DMS53 (cell line): ENCODE measurements around the gene OLFM2.
"Not testable (repeated sequence)": the region's sequence is repeated elsewhere in the genome, so short reads cannot be mapped to it uniquely, and the experiment has no call there.

Experiments used
- DNase-seq: peaks from one replicate; lab custom pipeline; 2025; lab: John Stamatoyannopoulos, UW

Gene OLFM2

DNA sequence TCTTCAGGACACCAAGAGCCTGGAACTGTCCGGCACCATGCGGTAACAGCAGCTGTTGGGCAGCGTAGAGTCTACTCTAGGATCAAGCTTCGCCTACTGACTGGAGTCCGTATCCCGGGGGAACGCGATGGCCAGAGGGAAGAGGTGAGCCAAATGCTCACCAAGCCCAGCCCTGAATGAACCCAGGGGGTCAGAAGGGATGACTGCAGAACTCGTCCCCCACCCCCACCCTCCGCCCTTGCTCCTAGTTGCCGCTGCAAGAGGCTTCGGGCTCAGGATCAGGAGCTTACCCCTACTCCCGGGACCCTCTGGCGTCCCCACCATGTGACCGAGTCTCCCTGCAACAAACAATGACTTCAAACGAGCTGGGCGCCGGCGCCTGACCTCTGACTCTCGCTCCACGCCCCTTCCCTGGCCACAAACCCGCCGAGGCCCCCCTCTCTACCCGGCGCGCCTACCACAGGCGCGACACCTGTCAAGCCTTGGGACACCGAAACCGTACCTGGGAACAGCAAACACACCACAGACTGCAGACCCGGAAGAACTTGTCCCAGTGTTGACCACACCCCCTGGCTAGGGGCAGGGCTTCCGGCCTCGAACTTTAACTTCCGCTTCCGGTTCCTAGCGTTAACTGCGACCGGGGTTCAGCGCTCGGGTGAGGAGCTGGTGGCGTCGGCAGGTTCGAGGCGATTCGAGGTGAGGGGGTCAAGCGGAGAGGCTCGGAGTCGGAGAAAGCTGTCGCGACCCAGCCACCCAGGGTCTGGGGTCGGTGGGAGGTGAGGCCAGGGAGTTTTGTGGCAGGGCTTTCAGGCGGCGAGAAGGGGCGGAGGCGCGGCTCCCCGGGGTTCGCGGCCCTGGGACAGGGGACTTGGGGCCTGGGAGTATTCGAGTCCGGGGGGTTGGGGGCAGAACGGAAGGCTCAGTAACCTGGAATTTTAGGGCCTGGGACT is 108.8 kb downstream of the OLFM2 start, which contains the start of gene UBL5:
UBL5 (plus strand) TSS at position 630 of the 950 bp plus-strand sequence. CDS start 420 bp downstream, outside the sequence.
- DNase-seq, result peak; percentile 95

DNA sequence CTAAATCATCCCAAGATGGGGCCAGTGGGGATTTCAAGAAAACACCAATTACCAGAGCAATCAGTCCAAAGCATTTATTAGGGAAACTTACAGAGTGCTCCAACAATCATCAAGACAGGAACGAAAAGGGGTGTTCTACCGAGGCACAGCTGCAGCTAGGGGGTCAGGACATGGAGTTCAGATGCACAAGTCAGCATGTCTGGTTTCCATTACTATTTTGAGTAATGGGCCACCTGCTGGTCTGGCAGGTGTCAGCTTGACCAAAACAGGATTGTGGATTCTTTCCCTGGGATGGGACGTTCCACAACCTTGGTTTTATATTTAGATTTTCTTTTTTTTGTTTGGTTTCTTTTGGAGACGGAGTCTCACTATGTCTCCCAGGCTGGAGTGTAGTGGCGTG is 112.5 kb downstream of the OLFM2 start:
- no peak for DNase-seq

DNA sequence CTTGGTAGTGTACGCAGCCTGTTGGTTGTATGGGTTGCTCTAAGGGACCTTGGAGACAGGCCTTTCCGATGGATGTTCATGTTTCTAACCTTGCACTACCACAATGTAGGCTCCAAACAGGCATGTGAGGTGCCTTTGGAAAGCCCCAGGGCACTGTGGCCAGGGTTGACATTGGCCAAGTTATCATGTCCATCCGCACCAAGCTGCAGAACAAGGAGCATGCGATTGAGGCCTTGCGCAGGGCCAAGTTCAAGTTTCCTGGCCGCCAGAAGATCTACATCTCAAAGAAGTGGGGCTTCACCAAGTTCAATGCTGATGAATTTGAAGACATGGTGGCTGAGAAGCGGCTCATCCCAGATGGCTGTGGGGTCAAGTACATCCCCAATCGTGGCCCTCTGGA is 116.3 kb downstream of the OLFM2 start:
- DNase-seq, result not testable (repeated sequence)

DNA sequence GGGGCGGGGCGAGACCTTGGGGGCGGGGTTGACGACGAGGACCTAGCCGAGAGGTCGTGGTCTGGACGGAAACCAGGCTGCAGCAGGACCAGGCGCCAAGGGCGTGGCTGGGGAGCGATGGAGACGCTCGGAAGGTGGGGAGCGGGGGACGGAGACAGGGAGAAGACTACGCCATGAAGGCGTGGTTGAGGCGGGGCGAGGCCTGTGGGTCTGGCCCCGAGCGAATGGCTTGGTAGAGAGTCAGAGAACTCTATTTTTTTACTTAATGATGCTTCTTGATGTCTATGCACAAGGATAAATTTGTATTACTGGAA is 116.8 kb downstream of the OLFM2 start:
- no peak for DNase-seq

DNA sequence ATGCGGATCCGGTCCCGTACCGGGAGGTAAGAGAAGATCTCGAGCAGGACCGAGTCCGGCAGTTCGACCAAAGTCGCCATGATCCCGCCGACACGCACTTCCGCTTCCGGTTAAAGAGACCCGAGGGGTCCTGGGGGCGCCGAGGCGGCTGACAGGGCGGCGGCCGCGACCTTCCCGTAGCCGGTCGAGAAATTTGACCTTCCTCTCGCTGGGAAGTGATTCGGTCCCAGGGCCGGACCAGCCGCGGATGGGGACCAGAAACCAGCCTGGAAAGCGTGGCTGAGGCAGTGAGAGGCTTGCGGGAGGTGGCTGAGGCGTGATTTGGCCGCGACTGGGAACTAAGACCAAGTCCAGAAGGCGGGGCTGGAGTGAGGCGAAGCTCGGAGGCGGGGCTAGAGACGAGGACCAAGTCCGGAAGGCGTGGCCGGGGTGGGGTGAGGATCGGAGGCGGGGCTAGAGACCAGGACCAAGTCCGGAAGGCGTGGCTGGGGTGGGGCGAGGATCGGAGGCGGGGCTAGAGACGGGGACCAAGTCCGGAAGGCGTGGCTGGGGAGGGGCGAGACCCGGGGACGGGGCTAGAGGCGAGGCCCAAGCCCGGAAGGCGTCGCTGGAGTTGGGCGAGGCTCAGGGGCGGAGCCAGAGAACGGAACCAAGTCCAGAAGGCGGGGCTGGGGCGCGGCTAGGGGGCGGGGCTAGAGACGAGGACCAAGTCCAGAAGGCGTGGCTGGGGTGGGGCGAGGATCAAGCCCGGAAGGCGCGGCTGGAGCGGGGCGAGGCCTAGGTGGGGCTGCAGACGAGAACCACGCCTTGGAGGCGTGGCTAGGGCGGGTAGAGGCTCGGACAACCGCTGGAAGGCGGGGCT is 117.3 kb downstream of the OLFM2 start, which contains the start of gene FBXL12:
FBXL12 (minus strand) TSS at position 346 of the 862 bp plus-strand sequence; CDS start at position 80, 266 bp downstream.
- DNase-seq, result peak; percentile 98

DNA sequence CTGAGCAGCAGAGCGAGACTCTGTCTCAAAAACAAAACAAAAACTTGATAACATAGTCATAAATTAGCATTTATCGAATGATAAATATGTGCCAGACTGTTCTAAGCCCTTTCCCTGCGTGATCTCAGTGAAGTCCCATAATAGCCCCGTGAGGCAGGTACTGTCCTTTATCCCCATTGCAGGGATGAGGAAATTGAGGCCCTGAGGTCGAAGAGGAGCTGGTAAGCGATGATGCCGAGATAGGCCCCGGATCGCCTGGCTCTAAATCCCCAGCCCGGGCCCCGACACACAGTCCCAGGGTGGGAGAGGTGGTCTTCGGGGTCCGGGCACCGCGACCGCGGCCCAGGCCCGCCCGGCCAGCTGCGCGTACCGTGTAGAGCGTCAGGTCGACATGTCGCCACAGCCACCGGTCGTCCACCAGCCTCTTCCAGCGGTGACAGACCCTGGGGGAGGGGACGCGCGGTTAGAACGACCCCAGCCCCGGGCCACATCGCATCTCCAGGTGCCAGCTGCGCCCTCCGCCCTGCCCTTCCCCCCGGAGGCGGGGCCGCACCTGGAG is 118.1 kb downstream of the OLFM2 start:
- DNase-seq, result no peak

DNA sequence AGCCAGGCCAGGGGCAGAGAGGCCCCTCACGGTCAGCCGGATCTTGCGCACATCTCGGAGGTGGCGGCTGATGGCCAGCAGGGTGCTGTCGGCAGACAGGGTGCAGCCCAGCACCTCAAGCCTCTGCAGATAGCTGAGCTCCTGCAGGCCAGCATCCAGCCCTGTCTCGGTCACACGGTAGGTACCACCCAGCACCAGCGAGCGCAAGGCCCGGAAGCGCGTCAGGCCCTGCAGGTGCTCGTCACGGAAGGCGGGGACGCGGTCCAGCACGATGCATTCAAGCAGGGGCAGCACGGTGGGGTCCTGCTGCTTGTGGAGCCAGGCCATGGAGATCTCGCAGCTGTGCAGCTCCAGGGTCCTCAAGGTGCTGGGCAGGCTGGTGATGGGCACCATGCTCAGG is 125.2 kb downstream of the OLFM2 start:
- no peak for DNase-seq

DNA sequence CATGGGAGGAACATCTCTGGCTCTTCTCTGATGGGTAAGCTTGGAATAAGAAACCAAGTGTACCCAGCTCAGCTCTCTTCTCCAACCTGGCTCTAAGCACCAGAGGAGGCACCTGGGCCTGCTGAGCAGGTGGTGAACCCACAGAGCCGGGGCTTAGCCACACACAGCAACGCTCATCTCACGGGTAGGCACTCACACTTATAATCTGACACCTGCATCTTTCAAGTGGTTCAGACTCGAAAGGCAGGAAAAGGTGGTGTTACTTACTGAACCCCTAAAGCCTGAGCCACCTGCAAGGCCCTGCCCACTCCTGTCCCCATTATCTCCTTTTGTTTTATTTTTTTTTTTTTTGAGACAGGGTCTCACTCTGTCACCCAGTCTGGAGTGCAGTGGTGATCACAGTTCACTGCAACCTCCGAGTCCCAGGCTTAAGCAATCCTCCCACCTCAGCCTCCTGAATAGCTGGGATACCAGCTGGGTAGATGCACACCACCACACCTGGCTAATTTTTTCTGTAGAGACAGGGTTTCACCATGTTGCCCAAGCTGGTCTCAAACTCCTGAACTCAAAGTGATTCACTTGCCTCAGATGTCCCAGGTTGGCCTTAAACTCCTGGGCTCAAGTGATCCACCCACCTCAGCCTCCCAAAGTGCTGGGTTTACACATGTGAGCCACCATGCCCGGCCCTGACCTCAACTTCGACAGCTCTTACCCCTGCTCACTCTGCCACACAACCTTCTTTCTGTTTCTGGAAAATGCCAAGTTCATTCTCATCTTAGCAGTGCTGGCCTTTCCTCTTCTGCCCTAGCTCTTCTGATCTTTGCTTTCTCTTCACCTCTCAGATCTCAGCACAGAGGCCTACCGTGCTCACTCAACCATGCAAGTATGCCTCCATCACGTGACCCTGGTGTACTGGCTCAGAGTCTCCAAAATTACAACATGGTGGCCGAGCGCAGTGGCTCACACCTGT is 127.2 kb downstream of the OLFM2 start:
- DNase-seq, result no peak

DNA sequence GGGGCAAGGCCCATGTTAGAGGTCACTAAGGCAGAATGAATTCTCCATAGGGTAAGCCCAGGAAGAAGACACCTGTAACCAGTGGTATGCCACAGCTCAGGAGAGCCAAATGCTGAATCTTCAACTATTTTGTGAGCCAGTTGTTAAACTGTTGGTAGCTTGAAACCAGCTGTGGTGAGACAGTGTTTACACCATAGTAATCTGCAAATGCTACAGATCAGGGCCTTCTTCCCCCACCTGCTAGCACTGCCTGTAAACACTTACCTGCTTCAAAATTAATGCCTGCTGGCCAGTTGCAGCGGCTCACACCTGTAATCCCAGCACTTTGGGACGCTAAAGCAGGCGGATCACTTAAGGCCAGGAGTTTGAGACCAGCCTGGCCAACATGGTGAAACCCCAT is 129.5 kb downstream of the OLFM2 start:
- DNase-seq, result no peak
